ENCODE measurements around the gene POLQ.

Gene POLQ

GRCh38 chr3:121542924-121543323, 2.9 kb downstream of the POLQ start:
- H3K4me1 ChIP-seq (ENCODE audit: insufficient read depth, insufficient read length) = no peaks in the 10 kb centered on the region
- TF ChIP-seq SUZ12 (IDR thresholded peaks at IDR 0.05; ENCODE audit: extremely low read depth, insufficient read depth, insufficient read length) (no peak), YY1 (IDR thresholded peaks at IDR 0.05; ENCODE audit: insufficient read depth, insufficient read length) (no peak), ZNF274 (IDR thresholded peaks at IDR 0.05; ENCODE audit: low read depth, low read length) (no peak)
- no peak overlapping the region for H3K4me3 ChIP-seq (ENCODE audit: insufficient read length, low read depth)
- no peaks in the 10 kb centered on the region for H3K27me3 ChIP-seq (ENCODE audit: insufficient read depth, insufficient read length)
- H3K9ac ChIP-seq (ENCODE audit: insufficient read length, low read depth) = no peak overlapping the region
- no peaks in the 10 kb centered on the region for H3K9me3 ChIP-seq (ENCODE audit: insufficient read depth, low read length)
- DNase-seq (ENCODE audit: low read depth, low spot score) = no peak
- peaks cover 59% of the 10 kb centered on the region for H3K36me3 ChIP-seq (ENCODE audit: insufficient read depth, insufficient read length, low read length)

GRCh38 chr3:121531269-121531668, 14.5 kb downstream of the POLQ start:
- no peaks in the 10 kb centered on the region for H3K9me3 ChIP-seq (ENCODE audit: insufficient read depth, low read length)
- TF ChIP-seq ZNF274 (IDR thresholded peaks at IDR 0.05; ENCODE audit: low read depth, low read length) = no peak
- no peak for TF ChIP-seq SUZ12 (IDR thresholded peaks at IDR 0.05; ENCODE audit: extremely low read depth, insufficient read depth, insufficient read length)
- no peak for TF ChIP-seq YY1 (IDR thresholded peaks at IDR 0.05; ENCODE audit: insufficient read depth, insufficient read length)
- no peaks in the 10 kb centered on the region for H3K4me1 ChIP-seq (ENCODE audit: insufficient read depth, insufficient read length)
- H3K36me3 ChIP-seq (ENCODE audit: insufficient read depth, insufficient read length, low read length) = peaks cover 85% of the 10 kb centered on the region
- no peaks in the 10 kb centered on the region for H3K27me3 ChIP-seq (ENCODE audit: insufficient read depth, insufficient read length)
- H3K9ac ChIP-seq (ENCODE audit: insufficient read length, low read depth) = no peak overlapping the region
- DNase-seq (ENCODE audit: low read depth, low spot score) = no peak
- H3K4me3 ChIP-seq (ENCODE audit: insufficient read length, low read depth) = no peak overlapping the region

GRCh38 chr3:121529308-121529707, 16.5 kb downstream of the POLQ start:
- Histone ChIP-seq H3K4me3 (ENCODE audit: insufficient read length, low read depth) (no peak overlapping the region), H3K27me3 (ENCODE audit: insufficient read depth, insufficient read length) (no peaks in the 10 kb centered on the region), H3K9ac (ENCODE audit: insufficient read length, low read depth) (no peak overlapping the region), H3K4me1 (ENCODE audit: insufficient read depth, insufficient read length) (no peaks in the 10 kb centered on the region), H3K9me3 (ENCODE audit: insufficient read depth, low read length) (no peaks in the 10 kb centered on the region), H3K36me3 (ENCODE audit: insufficient read depth, insufficient read length, low read length) (peaks cover 85% of the 10 kb centered on the region)
- DNase-seq (ENCODE audit: low read depth, low spot score) = no peak
- TF ChIP-seq YY1 (IDR thresholded peaks at IDR 0.05; ENCODE audit: insufficient read depth, insufficient read length) (no peak), ZNF274 (IDR thresholded peaks at IDR 0.05; ENCODE audit: low read depth, low read length) (no peak), SUZ12 (IDR thresholded peaks at IDR 0.05; ENCODE audit: extremely low read depth, insufficient read depth, insufficient read length) (no peak)

- Histone ChIP-seq H3K4me1 (ENCODE audit: insufficient read depth, insufficient read length) (no peaks in the 10 kb centered on the region), H3K9me3 (ENCODE audit: insufficient read depth, low read length) (no peaks in the 10 kb centered on the region), H3K9ac (ENCODE audit: insufficient read length, low read depth) (no peak overlapping the region), H3K36me3 (ENCODE audit: insufficient read depth, insufficient read length, low read length) (peaks cover 77% of the 10 kb centered on the region), H3K4me3 (ENCODE audit: insufficient read length, low read depth) (no peak overlapping the region), H3K27me3 (ENCODE audit: insufficient read depth, insufficient read length) (no peaks in the 10 kb centered on the region)
- TF ChIP-seq SUZ12 (IDR thresholded peaks at IDR 0.05; ENCODE audit: extremely low read depth, insufficient read depth, insufficient read length) (no peak), ZNF274 (IDR thresholded peaks at IDR 0.05; ENCODE audit: low read depth, low read length) (no peak), YY1 (IDR thresholded peaks at IDR 0.05; ENCODE audit: insufficient read depth, insufficient read length) (no peak)
- no peak for DNase-seq (ENCODE audit: low read depth, low spot score)
Observed at GRCh38 chr3:121520510-121520909, 25.3 kb downstream of the POLQ start.

- no peak for TF ChIP-seq ZNF274 (IDR thresholded peaks at IDR 0.05; ENCODE audit: low read depth, low read length)
- TF ChIP-seq SUZ12 (IDR thresholded peaks at IDR 0.05; ENCODE audit: extremely low read depth, insufficient read depth, insufficient read length) = no peak
- TF ChIP-seq YY1 (IDR thresholded peaks at IDR 0.05; ENCODE audit: insufficient read depth, insufficient read length) = no peak
- no peaks in the 10 kb centered on the region for H3K9me3 ChIP-seq (ENCODE audit: insufficient read depth, low read length)
- no peak overlapping the region for H3K4me3 ChIP-seq (ENCODE audit: insufficient read length, low read depth)
- no peak for DNase-seq (ENCODE audit: low read depth, low spot score)
- H3K27me3 ChIP-seq (ENCODE audit: insufficient read depth, insufficient read length) = no peaks in the 10 kb centered on the region
- H3K4me1 ChIP-seq (ENCODE audit: insufficient read depth, insufficient read length) = no peaks in the 10 kb centered on the region
- H3K9ac ChIP-seq (ENCODE audit: insufficient read length, low read depth) = no peak overlapping the region
- peaks cover 68% of the 10 kb centered on the region for H3K36me3 ChIP-seq (ENCODE audit: insufficient read depth, insufficient read length, low read length)
Observed at GRCh38 chr3:121517953-121518655, 27.7 kb downstream of the POLQ start.

- TF ChIP-seq YY1 (IDR thresholded peaks at IDR 0.05; ENCODE audit: insufficient read depth, insufficient read length) (no peak), ZNF274 (IDR thresholded peaks at IDR 0.05; ENCODE audit: low read depth, low read length) (no peak), SUZ12 (IDR thresholded peaks at IDR 0.05; ENCODE audit: extremely low read depth, insufficient read depth, insufficient read length) (no peak)
- H3K9me3 ChIP-seq (ENCODE audit: insufficient read depth, low read length) = no peaks in the 10 kb centered on the region
- no peak overlapping the region for H3K9ac ChIP-seq (ENCODE audit: insufficient read length, low read depth)
- no peak overlapping the region for H3K4me3 ChIP-seq (ENCODE audit: insufficient read length, low read depth)
- peaks cover 57% of the 10 kb centered on the region for H3K36me3 ChIP-seq (ENCODE audit: insufficient read depth, insufficient read length, low read length)
- H3K4me1 ChIP-seq (ENCODE audit: insufficient read depth, insufficient read length) = no peaks in the 10 kb centered on the region
- DNase-seq (ENCODE audit: low read depth, low spot score) = no peak
- H3K27me3 ChIP-seq (ENCODE audit: insufficient read depth, insufficient read length) = no peaks in the 10 kb centered on the region
Observed at GRCh38 chr3:121515862-121516261, 29.9 kb downstream of the POLQ start.

- H3K9ac ChIP-seq (ENCODE audit: insufficient read length, low read depth) = no peak overlapping the region
- no peaks in the 10 kb centered on the region for H3K27me3 ChIP-seq (ENCODE audit: insufficient read depth, insufficient read length)
- no peak overlapping the region for H3K4me3 ChIP-seq (ENCODE audit: insufficient read length, low read depth)
- H3K9me3 ChIP-seq (ENCODE audit: insufficient read depth, low read length) = no peaks in the 10 kb centered on the region
- H3K4me1 ChIP-seq (ENCODE audit: insufficient read depth, insufficient read length) = no peaks in the 10 kb centered on the region
- no peak for DNase-seq (ENCODE audit: low read depth, low spot score)
- no peak for TF ChIP-seq YY1 (IDR thresholded peaks at IDR 0.05; ENCODE audit: insufficient read depth, insufficient read length)
- TF ChIP-seq SUZ12 (IDR thresholded peaks at IDR 0.05; ENCODE audit: extremely low read depth, insufficient read depth, insufficient read length) = no peak
- no peak for TF ChIP-seq ZNF274 (IDR thresholded peaks at IDR 0.05; ENCODE audit: low read depth, low read length)
- H3K36me3 ChIP-seq (ENCODE audit: insufficient read depth, insufficient read length, low read length) = peaks cover 52% of the 10 kb centered on the region
Observed at GRCh38 chr3:121515313-121515712, 30.5 kb downstream of the POLQ start.
